GM23338 (cell line): ENCODE data around the gene TTLL5. TPM values are rescaled to one million over a fixed set of nuclear protein-coding genes. Genes with fewer than 3 reads are reported as not detected.

Experiments used
- ATAC-seq: fragments of 200-7000 bp; cut with Tn5 transposase; 3 replicates; pipeline ENCODE4 v1.9.1; 2020
- DNase-seq: peaks from one replicate; pipeline ENCODE4 v3.0.0-alpha.2; 2015; ENCODE audit warnings: low spot score
- H2AFZ ChIP-seq: fragments of 200-600 bp; sonication (generic); 2 replicates; pipeline ENCODE4 v1.8.0; 2016; ENCODE audit warnings: antibody characterized with exemption, mild to moderate bottlenecking, moderate library complexity
- H3F3A ChIP-seq: fragments of 200-600 bp; sonication (generic); replicated peaks from 2 replicates; pipeline ENCODE4 v1.8.0; 2017; ENCODE audit warnings: antibody characterized with exemption, mixed run types, low read depth
- H3K27ac ChIP-seq: fragments of 200-600 bp; sonication (generic); 2 replicates; pipeline ENCODE4 v1.6.1; 2016; ENCODE audit warnings: low read depth
- H3K27me3 ChIP-seq: fragments of 200-600 bp; sonication (generic); 2 replicates; pipeline ENCODE4 v1.8.0; 2016; ENCODE audit warnings: mild to moderate bottlenecking, mixed run types, moderate library complexity; ENCODE audit not compliant: insufficient read depth
- H3K36me3 ChIP-seq: fragments of 200-600 bp; sonication (generic); 2 replicates; pipeline ENCODE4 v1.8.0; 2016; ENCODE audit warnings: mild to moderate bottlenecking; ENCODE audit not compliant: insufficient read depth
- H3K4me1 ChIP-seq: fragments of 200-600 bp; sonication (generic); 2 replicates; pipeline ENCODE4 v1.8.0; 2016; ENCODE audit warnings: mild to moderate bottlenecking, moderate library complexity; ENCODE audit not compliant: insufficient read depth
- H3K4me2 ChIP-seq: fragments of 200-600 bp; sonication (generic); 2 replicates; pipeline ENCODE4 v1.7.1; 2017; ENCODE audit warnings: mixed run types
- H3K4me3 ChIP-seq: fragments of 200-600 bp; sonication (generic); 2 replicates; pipeline ENCODE4 v1.6.1; 2016; ENCODE audit warnings: mixed run types
- H3K79me2 ChIP-seq: fragments of 200-600 bp; sonication (generic); replicated peaks from 2 replicates; pipeline ENCODE4 v1.8.0; 2017; ENCODE audit warnings: mild to moderate bottlenecking; ENCODE audit not compliant: insufficient read depth
- H3K9me2 ChIP-seq: fragments of 200-600 bp; sonication (generic); 2 replicates; pipeline ENCODE4 v1.8.0; 2017; ENCODE audit not compliant: insufficient read depth
- H4K20me1 ChIP-seq: fragments of 200-600 bp; sonication (generic); replicated peaks from 2 replicates; pipeline ENCODE4 v1.8.0; 2017; ENCODE audit warnings: mild to moderate bottlenecking; ENCODE audit not compliant: insufficient read depth
- H3K27ac Mint-ChIP-seq: 2 replicates; pipeline ENCODE4 v1.8.0; 2020; ENCODE audit warnings: inconsistent platforms, mild to moderate bottlenecking, moderate library complexity, mixed read lengths
- H3K27me3 Mint-ChIP-seq: 3 replicates; pipeline ENCODE4 v1.8.0; 2022; ENCODE audit warnings: low read depth, mild to moderate bottlenecking, moderate library complexity, mixed read lengths, inconsistent platforms; ENCODE audit not compliant: insufficient read depth, poor library complexity
- H3K36me3 Mint-ChIP-seq: 3 replicates; pipeline ENCODE4 v1.8.0; 2021; ENCODE audit warnings: low read depth, mild to moderate bottlenecking, inconsistent platforms, moderate library complexity, mixed read lengths
- H3K4me1 Mint-ChIP-seq: 3 replicates; pipeline ENCODE4 v1.8.0; 2020; ENCODE audit warnings: mild to moderate bottlenecking, inconsistent platforms, mixed read lengths
- H3K4me3 Mint-ChIP-seq: 3 replicates; pipeline ENCODE4 v1.8.0; 2021; ENCODE audit warnings: moderate library complexity, mild to moderate bottlenecking, inconsistent platforms, mixed read lengths
- H3K9me3 Mint-ChIP-seq: 3 replicates; pipeline ENCODE4 v1.8.0; 2020; ENCODE audit warnings: moderate library complexity, mild to moderate bottlenecking, inconsistent platforms, mixed read lengths
- CREB1 ChIP-seq: fragments of 250-450 bp; sonication (Bioruptor Pico); IDR thresholded peaks from 2 replicates; pipeline ENCODE4 v1.5.0; 2020; ENCODE audit warnings: low read depth, mild to moderate bottlenecking, moderate library complexity
- EZH2 ChIP-seq: fragments of 200-600 bp; sonication (generic); IDR thresholded peaks from one replicate; pipeline ENCODE4 v1.8.0; 2017; ENCODE audit warnings: antibody characterized with exemption, mild to moderate bottlenecking, low read depth; ENCODE audit not compliant: unreplicated experiment
- EZH2phosphoT487 ChIP-seq: fragments of 200-600 bp; sonication (generic); IDR thresholded peaks from one replicate; pipeline ENCODE4 v1.8.1; 2018; ENCODE audit warnings: antibody characterized with exemption; ENCODE audit not compliant: unreplicated experiment
- JUNB ChIP-seq: IDR thresholded peaks from one replicate; pipeline ENCODE4 v1.6.1; 2016; ENCODE audit warnings: antibody characterized with exemption; ENCODE audit not compliant: unreplicated experiment
- NANOG ChIP-seq: IDR thresholded peaks from 2 replicates; pipeline ENCODE4 v1.6.1; 2016; ENCODE audit warnings: antibody characterized with exemption, borderline replicate concordance
- POLR2AphosphoS5 ChIP-seq: IDR thresholded peaks from 2 replicates; pipeline ENCODE4 v1.6.1; 2016; ENCODE audit warnings: antibody characterized with exemption, low read depth
- STAT1 ChIP-seq: IDR thresholded peaks from one replicate; pipeline ENCODE4 v1.6.1; 2016; ENCODE audit warnings: antibody characterized with exemption; ENCODE audit not compliant: unreplicated experiment
- ZNF114 ChIP-seq: fragments of 250-450 bp; sonication (Bioruptor Pico); IDR thresholded peaks from 2 replicates; pipeline ENCODE4 v1.5.0; 2020; ENCODE audit warnings: mild to moderate bottlenecking, moderate library complexity
- ZNF331 ChIP-seq: fragments of 250-450 bp; sonication (Bioruptor Pico); IDR thresholded peaks from 2 replicates; pipeline ENCODE4 v1.5.0; 2020; ENCODE audit warnings: low read depth, mild to moderate bottlenecking, moderate library complexity
- ZNF462 ChIP-seq: fragments of 250-450 bp; sonication (Bioruptor Pico); IDR thresholded peaks from 2 replicates; pipeline ENCODE4 v1.5.0; 2020; ENCODE audit warnings: mild to moderate bottlenecking, moderate library complexity
- polyA plus RNA-seq: library from polyadenylated mRNA; unstranded; fragments of >200 nt; fragmentation: Nextera tagmentation; extraction: Ambion mirVana; gene quantifications from 2 replicates; pipeline ENCODE4 v1.2.1, GENCODE V29; 2016
- total RNA-seq: library from RNA; depleted of rRNA; stranded (reverse); fragments of >200 nt; shearing (Covaris generic); gene quantifications from 2 replicates; pipeline ENCODE4 v1.2.3, GENCODE V29; 2014
- TF ChIP-seq, protein P1 (sequence below): IDR thresholded peaks from 2 replicates; pipeline ENCODE4 v1.6.1; 2016; ENCODE audit warnings: antibody characterized with exemption
- TF ChIP-seq, protein P2 (sequence below), 2 experiments: fragments of 200-600 bp in 1 of 2; sonication (generic) in 1 of 2; conservative IDR thresholded peaks; 2 replicates each; pipeline versions ENCODE4 v1.5.1 to v1.6.1; 2016 to 2017; ENCODE audit warnings: antibody characterized with exemption in 2 of 2, low read depth in 2 of 2, mild to moderate bottlenecking in 2 of 2, moderate library complexity in 1 of 2
- TF ChIP-seq, protein P3 (sequence below): IDR thresholded peaks from one replicate; pipeline ENCODE4 v1.6.1; 2018; ENCODE audit warnings: antibody characterized with exemption; ENCODE audit not compliant: unreplicated experiment

Gene TTLL5
- total and polyA plus RNA-seq, 2 experiments from 2014 or later: 33.5 to 35.4 TPM

GRCh38 chr14:75933712-75934296, 272.8 kb downstream of the TTLL5 start:
- Histone ChIP-seq H3F3A (no peaks in the 10 kb centered on the region), H3K36me3 (no peaks in the 10 kb centered on the region), H3K4me1 (no peaks in the 10 kb centered on the region), H3K9me2 (no peaks in the 10 kb centered on the region), H3K27me3 (no peaks in the 10 kb centered on the region), H3K4me2 (no peak overlapping the region), H3K79me2 (no peaks in the 10 kb centered on the region), H2AFZ (no peak overlapping the region), H3K27ac (no peak overlapping the region), H4K20me1 (no peaks in the 10 kb centered on the region), H3K4me3 (no peak overlapping the region)
- ATAC-seq (no peak), DNase-seq (no peak)
- Mint-ChIP-seq H3K36me3 (no peaks in the 10 kb centered on the region), H3K27me3 (no peaks in the 10 kb centered on the region), H3K4me3 (no peak overlapping the region), H3K9me3 (no peaks in the 10 kb centered on the region), H3K27ac (no peak overlapping the region), H3K4me1 (peaks cover 4% of the 10 kb centered on the region; the same call in 2 of the 3 replicates)
- TF ChIP-seq STAT1: no peak
- TF ChIP-seq ZNF114 (CRISPR knock-in tag): no peak
- no peak for TF ChIP-seq ZNF462 (CRISPR knock-in tag)
- no peak for TF ChIP-seq CREB1
- TF ChIP-seq EZH2: no peak
- TF ChIP-seq ZNF331 (CRISPR knock-in tag): no peak
- TF ChIP-seq POLR2AphosphoS5: no peak
- TF ChIP-seq, protein P1, sequence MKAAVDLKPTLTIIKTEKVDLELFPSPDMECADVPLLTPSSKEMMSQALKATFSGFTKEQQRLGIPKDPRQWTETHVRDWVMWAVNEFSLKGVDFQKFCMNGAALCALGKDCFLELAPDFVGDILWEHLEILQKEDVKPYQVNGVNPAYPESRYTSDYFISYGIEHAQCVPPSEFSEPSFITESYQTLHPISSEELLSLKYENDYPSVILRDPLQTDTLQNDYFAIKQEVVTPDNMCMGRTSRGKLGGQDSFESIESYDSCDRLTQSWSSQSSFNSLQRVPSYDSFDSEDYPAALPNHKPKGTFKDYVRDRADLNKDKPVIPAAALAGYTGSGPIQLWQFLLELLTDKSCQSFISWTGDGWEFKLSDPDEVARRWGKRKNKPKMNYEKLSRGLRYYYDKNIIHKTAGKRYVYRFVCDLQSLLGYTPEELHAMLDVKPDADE: no peak
- TF ChIP-seq, protein P2, sequence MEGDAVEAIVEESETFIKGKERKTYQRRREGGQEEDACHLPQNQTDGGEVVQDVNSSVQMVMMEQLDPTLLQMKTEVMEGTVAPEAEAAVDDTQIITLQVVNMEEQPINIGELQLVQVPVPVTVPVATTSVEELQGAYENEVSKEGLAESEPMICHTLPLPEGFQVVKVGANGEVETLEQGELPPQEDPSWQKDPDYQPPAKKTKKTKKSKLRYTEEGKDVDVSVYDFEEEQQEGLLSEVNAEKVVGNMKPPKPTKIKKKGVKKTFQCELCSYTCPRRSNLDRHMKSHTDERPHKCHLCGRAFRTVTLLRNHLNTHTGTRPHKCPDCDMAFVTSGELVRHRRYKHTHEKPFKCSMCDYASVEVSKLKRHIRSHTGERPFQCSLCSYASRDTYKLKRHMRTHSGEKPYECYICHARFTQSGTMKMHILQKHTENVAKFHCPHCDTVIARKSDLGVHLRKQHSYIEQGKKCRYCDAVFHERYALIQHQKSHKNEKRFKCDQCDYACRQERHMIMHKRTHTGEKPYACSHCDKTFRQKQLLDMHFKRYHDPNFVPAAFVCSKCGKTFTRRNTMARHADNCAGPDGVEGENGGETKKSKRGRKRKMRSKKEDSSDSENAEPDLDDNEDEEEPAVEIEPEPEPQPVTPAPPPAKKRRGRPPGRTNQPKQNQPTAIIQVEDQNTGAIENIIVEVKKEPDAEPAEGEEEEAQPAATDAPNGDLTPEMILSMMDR (conservative IDR thresholded peaks at IDR 0.05; ENCODE audit: low read depth in 2 of 2): no peak
- TF ChIP-seq, protein P3, sequence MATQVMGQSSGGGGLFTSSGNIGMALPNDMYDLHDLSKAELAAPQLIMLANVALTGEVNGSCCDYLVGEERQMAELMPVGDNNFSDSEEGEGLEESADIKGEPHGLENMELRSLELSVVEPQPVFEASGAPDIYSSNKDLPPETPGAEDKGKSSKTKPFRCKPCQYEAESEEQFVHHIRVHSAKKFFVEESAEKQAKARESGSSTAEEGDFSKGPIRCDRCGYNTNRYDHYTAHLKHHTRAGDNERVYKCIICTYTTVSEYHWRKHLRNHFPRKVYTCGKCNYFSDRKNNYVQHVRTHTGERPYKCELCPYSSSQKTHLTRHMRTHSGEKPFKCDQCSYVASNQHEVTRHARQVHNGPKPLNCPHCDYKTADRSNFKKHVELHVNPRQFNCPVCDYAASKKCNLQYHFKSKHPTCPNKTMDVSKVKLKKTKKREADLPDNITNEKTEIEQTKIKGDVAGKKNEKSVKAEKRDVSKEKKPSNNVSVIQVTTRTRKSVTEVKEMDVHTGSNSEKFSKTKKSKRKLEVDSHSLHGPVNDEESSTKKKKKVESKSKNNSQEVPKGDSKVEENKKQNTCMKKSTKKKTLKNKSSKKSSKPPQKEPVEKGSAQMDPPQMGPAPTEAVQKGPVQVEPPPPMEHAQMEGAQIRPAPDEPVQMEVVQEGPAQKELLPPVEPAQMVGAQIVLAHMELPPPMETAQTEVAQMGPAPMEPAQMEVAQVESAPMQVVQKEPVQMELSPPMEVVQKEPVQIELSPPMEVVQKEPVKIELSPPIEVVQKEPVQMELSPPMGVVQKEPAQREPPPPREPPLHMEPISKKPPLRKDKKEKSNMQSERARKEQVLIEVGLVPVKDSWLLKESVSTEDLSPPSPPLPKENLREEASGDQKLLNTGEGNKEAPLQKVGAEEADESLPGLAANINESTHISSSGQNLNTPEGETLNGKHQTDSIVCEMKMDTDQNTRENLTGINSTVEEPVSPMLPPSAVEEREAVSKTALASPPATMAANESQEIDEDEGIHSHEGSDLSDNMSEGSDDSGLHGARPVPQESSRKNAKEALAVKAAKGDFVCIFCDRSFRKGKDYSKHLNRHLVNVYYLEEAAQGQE: no peak
- TF ChIP-seq EZH2phosphoT487: no peak
- TF ChIP-seq JUNB: no peak
- TF ChIP-seq NANOG: no peak
